Middle frontal gyrus (tissue), 1 donor: ENCODE results near the gene HMGB4.

Experiments used
- DNase-seq: peaks from one replicate; pipeline ENCODE4 v3.0.0-alpha.2; 2015; ENCODE audit warnings: low spot score; ENCODE audit errors: extremely low spot score

Gene HMGB4, protein sequence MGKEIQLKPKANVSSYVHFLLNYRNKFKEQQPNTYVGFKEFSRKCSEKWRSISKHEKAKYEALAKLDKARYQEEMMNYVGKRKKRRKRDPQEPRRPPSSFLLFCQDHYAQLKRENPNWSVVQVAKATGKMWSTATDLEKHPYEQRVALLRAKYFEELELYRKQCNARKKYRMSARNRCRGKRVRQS

DNA sequence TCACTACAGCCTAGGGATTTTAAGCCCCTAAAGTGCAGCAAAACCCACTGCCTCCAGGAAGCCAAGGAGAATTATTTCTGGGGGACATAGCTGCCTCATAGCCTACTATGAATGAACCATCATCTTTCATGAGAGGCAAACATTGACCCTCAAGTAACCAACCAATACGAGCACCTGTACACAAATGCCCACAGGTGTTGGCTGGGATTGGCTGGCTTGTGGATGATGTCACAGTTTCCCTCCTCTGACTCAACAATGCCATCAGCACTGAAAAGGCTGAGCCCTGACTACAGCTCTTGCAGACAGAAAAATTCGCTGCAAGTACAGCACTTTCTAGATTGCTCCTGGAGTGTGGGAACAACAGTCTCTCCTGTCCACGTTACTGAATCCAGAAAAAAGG lies at the start of gene HMGB4:
Gene HMGB4, plus strand, starts transcription at position 301 of the 400 bp plus-strand sequence. CDS start 113 bp downstream, outside the sequence.
- DNase-seq, result no peak

DNA sequence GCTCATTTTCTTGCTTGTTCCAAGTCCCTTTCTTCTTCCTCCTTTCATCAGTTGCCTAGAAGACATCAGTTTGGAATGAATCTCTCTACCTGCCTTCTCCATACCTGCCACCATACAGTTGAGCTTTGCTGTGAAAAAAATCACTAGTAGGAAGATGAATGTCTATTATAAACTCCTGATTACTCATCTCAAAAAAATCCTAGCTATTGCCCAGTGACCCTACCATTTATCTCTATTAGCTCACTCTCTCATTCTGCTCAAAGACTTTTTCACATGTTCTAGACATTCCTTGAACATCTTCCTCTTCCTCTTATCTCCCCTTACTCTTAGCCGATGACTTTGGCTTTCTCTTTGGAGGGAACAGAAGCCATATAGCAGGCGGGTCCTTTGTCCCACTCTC lies 49.7 kb upstream of the HMGB4 start:
- DNase-seq, result no peak

DNA sequence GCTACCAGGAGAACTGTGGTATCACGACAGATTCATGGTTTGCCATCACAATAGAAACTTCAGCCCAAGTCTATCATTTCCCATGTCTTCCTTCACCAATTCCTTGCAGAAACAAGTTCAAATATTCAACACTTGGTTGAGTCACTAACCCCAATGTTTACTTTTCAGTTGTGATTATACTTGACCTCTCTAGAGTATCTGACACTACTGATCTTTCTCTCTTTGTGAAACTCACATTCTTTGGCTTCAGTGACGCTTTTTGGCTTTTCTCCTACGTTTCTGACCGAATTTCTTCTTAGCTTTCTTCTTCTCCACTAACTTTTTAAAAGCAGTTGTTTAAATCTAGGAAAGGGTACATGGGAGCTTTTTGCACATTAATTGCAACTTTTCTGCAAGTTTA lies 48.8 kb upstream of the HMGB4 start:
- DNase-seq, result no peak

DNA sequence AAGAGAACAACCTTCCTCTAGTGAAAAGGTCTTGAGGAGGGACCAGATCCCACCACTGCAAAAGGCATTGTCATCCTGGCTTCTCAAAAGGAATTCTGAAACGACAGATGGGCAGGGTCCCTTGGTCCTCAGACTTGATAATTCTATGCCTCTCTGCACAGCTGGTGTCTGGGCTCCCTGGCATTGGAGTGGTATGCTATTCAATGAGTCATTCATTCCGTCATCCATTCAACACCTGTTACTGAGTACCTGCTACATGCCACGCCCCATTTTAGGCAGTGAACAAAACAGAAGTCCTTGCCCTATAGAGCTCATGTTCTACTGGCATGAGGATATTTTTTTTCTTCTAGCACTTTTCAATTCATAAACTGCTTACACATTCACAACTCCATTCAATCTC lies 45.8 kb upstream of the HMGB4 start:
- no peak for DNase-seq

DNA sequence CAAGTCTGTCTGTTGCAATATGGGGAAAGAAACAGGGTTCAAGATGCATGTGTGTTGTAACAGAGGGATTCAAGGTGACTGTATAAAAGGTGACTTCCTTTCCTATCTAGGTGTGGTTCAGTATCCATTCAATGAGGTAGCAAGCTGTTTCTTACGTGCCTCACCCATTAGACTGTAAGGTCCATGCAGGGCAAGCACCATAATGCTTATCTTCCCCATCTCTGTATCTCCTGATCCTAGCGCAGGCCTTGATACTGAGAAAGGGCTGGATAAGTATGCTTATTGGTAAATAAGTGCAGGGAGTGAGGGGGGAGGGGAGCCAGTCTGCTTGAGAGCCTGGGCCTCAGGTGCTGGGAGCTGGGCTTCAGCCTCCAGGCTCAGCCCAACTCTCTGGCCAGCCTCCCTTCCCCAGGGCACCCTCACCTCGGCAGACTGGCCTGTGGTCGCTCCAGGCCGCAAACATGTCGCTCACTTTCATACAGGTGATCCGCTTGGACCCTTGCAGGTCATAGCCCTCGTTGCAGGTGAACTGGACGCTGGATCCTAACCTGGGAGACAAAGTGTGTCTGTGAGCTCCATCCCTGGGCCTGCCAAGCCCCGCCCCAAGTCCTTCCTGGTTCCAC lies 44.5 kb upstream of the HMGB4 start:
- DNase-seq, result no peak

DNA sequence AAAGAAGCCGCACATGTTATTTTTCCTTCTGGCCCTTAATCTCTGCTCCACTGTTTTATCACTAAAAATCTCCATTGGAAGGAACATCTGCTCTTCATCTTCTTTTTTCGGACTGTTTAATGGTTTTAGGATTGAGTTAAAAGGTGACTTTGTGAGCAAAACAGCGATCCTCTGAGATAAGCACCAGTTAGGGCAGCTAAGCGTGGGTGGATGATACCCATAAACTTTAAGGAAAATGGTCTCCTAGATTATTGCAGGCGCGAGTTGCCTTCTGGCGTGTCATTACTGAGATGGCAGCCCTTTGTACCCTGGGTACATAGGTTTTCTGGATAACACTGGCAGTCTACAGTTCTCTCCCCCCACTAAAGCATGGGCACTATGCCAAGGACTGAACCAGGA lies 44.0 kb upstream of the HMGB4 start:
- no peak for DNase-seq

DNA sequence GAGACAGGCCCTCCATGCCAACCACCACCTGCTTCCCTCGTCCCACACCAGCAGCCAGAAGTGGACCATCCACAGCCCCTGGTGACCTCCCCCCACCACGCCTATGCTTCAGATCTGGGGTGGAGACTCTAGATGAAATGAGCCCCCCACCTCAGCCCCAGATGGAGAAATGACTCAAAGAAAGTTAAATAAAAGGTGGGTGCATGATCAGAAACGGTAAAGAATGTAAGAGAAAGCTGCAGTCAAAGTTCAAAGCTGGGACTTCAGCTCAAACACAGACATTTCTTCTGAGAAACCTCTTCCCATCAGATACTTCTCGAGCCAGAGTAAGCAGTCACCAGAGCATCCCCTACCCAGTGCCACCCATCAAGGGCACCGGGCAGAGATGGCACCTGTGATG lies 43.1 kb upstream of the HMGB4 start:
- DNase-seq, result no peak

DNA sequence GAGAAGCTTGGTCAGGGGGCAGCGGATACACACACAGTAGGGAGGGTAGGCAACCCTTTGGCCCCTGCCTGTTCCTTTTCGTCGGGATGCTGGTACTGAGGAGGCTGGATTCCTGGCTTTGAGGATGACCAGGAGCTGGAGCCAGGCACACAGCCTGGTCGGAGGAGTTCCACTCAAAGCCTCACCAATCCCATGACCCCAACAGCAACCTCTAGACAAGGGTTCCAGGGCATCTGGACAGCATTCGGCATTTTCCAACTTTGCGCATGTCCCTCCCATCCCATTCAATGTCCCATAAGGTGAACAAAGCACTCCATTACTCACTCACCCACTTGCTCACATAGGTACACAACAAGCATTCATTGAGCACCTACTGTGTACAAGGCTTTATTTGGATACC lies 42.6 kb upstream of the HMGB4 start:
- DNase-seq, result no peak

DNA sequence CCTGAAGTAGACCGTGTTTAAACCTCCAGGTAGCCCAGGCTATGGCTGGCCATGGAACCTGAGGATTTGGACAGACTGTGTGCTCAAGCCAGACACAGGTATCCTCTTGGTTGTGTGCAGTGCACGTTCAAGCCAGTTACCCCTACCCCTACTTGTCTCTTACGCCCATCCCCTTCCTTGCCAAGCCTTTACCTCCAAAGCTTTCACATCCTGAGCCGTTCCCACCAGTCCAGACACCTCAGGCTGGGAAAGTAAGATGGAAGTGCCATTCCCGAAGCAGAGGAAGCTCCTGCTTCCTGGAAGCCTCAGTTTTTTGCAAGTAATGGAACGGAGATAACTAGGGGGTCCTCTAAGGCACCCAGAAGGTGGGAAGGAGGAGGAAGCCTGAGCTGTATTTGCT lies 41.5 kb upstream of the HMGB4 start:
- DNase-seq, result no peak

DNA sequence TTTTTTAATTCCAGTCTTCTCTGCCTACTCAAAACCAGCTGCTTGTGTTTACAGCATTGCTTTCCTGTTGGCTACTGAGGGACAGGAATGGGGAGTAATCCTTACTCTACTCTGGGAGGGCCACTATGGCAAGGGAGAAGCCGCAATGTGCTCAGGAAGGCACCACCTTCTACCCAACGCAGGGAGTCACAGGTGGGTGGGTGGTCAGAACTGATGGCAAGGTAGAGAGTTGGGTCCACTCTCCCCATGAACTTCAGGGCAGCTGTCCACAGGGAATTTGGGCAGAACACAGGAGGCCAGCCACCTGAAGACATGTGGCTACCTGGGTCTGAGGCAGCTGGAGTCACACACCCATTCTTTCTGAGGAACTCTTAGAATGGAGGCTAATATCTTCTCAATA lies 40.5 kb upstream of the HMGB4 start:
- no peak for DNase-seq

DNA sequence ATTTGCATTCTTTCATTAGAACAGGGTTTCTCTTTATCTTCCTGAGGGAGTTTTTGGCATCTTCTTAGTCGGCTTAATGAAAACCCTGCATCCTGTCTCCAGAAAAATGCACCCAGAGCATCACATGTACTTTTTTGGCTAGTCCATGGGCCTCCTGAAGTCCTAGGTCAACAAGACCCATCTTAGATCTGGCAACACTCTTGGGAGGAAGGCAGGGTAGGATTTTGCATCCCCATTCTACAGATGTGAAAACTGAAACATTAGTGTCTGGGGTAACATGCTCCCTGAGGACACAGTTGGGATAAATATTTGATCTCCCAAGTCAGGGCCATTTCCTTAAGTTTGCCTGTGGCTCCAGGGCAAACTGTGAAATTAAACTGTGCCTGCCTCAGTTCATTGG lies 40.0 kb upstream of the HMGB4 start:
- DNase-seq, result no peak

DNA sequence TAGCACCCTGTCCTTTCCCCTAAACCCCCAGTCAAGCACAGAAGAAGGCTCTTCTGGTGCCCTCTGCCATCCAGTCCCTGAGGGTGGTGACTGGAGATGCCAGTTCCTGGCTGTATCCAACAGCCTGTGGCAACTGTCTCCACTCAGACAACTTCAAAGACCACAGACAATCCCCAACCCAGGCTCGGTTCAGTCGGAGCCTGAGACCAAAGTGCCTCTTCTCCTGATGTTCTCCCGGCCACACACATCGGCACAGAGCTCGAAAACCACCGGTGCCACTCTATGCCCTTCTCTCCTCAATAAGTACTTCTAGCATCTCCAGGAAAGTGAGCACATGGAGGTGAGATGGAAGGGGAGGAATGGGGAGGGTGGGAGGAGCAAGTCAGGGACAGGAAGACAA lies 39.6 kb upstream of the HMGB4 start:
- DNase-seq, result no peak

DNA sequence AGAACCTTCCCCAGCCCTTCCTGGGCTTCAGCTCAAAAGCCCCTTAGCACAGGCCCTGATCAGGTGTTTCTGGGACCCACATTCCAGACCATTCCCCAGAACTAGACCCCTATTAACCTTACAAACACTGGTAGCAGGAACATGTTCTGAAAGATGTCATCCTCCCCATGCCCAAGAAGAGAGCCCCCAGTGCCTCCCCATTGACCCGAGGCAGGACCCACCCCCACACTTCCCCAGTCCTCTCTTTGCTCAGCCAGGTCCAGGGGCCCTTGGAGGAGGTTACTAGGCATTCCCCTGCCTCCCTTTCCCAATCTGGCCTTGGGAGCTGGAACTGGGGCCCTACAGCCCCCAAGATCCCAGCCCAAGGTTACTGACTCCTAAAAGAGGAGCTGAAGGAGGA lies 38.9 kb upstream of the HMGB4 start:
- DNase-seq, result no peak

DNA sequence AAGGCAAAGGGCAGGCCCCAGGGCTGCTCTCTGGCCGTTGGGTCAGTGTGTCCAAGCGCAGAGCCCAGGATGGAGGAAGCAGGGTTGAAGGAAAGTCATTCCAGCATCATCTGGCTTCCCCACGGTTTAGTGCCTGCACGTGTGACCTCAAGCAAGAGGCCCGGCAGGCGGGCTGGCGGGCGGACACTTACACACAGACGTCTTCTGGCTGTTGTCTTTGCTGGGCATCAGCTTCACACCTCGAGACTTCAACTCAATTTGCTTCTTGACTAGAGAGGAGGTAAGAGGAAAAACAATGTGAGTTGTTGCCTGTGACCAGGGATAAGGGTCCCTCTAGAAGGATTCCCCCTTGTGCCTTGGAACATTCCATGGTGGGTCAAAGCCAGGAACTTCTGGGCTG lies 38.4 kb upstream of the HMGB4 start:
- no peak for DNase-seq

DNA sequence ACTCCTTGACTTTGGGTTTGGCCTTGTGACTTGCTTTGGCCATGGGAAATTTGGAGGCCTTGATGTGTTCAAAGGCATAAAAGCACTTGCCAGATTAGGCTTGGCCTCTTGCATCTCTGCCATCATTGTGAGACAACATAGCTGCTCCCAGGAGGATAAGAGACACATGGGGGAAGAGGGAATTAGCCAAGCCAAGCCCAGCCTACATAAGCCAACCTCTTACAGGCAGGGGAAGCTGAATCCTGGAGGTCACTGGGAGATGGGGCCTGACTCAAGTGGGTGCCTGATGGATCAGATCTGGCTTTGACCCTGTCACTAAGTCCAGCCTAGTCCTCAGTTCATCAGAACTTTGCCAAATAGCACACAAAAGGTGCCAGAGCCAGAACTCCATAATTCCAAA lies 37.6 kb upstream of the HMGB4 start:
- DNase-seq, result no peak

DNA sequence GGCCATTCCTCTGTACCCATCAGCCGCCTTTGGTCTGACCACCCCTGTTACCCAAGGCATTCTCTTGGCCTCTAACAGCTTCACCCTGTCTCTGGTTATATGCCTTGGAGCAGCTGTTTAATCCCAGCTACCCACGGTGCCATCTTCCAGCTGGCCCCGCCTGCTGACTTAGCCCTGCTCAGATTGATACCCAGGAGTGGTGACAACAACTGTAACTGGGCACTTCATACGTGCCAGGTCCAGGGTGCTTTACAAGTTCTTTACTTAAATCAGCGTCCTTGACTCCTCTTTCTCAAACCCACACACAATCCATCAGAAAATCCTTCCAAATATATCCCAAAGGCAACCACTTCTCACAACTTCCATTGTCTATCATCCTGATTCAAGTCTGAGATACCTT lies 37.2 kb upstream of the HMGB4 start:
- no peak for DNase-seq

DNA sequence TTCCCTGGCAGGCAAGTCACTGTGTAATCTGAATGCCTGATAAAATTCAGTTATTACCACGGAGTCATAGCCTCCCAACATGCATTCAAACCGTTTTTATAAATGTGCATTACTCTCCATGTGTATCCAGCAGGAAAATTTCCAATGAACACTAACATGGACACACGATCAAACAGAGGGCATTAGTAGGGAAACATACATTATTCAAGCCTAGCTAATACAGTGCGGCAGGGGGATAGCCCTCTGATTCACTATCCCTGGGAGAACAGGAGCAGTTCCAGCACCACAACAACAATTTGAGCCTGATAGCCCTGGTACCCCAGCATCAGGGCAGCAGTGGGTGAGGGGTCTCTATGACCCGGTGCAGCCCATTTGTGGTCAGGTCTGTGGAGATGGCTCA lies 35.8 kb upstream of the HMGB4 start:
- DNase-seq, result no peak

DNA sequence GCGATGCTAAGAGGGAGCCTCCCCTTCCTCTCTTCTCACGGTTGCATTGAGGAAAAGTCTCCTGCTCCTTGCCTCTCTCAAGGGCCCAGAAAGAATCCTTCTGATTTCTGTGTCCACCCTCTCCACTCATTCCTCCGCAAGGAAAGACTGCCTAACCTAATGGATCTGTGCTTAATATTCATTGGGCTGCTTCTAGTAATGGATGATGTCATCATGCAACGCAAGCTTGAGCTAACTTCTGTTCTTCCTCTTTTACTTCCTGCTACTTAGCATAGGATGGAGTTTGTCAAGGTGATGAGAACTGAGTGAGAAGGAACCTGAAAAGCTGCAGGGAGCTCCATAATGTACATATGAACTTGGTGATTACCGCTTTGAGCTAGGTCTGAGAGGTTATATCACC lies 35.2 kb upstream of the HMGB4 start:
- no peak for DNase-seq

DNA sequence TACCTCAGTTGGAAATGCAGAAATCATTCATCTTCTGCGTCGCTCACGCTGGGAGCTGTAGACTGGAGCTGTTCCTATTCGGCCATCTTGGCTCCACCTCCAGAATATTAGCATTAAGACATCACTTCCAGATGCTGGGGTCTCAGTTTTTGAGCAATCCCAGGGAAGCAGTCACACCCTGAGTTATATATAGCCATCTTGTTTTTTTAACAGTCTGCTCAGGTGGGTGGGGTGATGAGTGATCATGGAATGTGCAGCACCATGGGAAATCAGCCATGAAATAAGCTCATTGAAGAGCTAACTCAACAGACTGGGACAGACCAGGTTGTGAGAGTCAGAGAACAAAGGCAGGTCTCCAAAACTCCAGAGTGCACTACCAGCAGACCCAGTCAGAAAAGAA lies 27.0 kb upstream of the HMGB4 start:
- DNase-seq, result no peak

DNA sequence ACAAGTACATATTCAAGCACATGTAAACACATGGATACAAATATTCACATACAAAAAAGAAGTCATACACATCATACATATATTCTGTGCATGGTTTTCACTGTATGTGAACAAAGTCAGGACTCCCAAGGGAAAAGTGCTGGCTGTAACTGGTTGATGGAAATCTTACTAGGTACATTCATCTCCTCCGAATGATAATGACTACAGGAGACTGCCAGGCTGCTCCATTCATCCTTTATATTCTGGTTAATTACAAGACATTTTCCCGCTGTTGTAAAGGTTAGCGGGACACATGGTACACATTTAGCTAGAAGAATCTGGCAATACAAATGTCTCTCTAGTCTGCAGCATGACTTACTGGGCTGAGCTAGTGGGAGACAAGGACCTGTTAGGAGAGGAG lies 26.2 kb upstream of the HMGB4 start:
- DNase-seq, result no peak

DNA sequence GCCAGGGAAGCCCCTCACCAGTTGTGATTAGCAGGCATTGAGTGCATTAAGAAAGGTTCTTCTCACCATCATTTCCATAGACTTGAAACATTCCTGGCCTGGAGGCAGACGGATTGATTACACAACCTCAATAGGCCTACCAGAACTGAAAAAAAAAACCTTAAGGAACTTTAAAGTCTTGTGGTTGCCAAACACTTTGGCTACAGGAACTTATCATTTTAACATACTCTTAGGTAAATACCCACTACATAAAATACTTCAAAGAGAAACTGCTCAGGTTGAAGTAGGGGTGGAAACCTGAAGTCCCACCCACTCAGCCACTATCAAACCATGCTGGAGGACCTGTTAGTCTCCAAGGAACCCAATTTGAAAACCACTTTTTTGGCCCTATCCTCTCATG lies 22.4 kb upstream of the HMGB4 start:
- no peak for DNase-seq

DNA sequence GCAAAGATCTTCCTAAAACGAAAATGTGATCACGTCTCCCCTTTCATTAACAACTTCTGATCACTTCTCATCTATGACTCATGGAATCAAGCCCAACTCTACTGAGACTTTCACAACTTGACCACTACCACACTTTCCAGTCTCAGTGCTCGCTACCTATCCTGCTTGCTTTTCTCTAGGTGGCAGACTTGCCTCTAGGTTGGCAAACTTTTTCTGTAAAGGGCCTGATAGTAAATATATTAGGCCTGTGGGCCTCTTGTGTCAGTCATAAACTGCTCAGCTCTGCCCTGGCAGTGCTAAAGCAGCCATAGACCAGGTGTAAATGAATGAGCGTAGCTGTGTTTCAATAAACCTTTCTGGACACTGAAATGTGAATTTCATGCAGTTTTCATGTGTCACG lies 21.5 kb upstream of the HMGB4 start:
- DNase-seq, result no peak

DNA sequence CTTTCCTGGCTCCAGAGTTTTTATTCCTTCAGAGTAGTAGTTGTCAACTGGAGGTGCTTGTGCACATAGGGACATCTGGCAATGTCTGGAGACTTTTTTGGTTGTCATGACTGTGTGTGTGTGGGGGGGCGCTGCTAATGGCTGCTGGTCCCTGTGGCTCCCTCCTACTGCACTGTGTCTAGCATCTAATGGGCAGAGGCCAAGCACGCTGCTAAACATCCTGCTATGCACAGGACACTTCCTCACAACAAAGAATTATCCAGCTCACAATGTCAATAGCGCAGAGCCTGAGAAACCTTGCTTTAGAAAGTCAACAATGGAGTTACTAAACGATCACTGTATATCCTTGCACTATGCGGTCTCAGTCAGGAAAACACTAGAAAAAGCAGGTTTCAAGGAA lies 19.7 kb upstream of the HMGB4 start:
- DNase-seq, result no peak

DNA sequence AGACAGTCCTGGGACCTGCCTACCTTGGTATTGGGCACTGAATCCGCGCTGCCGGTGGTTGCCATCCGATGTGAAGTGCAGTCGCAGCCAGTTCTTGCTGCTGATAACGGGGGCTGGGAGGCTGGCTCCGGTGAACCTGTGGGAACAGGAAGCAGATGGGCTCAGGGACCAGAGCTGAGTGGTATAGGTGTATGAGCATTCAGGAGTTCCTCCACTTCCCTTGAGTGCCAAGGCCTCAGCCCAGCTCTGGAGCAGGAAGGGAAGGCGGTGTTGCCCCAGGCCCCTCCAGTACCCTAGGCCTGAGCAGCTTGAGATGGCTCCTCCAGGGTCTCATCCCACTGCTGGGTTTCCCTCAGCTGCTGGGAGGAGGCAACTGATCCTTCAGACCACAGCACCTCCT lies 17.0 kb upstream of the HMGB4 start:
- DNase-seq, result no peak
